ENCODE data around the gene MCM3AP. TPM values are rescaled to one million over a fixed set of nuclear protein-coding genes. Genes with fewer than 3 reads are reported as not detected.

Gene MCM3AP
- total and polyA plus RNA-seq, 9 of the 15 experiments (the other 6 are each of a cell fraction or from before 2014, with no cell fraction given): 6.5 to 179 (median 69.6) TPM

DNA sequence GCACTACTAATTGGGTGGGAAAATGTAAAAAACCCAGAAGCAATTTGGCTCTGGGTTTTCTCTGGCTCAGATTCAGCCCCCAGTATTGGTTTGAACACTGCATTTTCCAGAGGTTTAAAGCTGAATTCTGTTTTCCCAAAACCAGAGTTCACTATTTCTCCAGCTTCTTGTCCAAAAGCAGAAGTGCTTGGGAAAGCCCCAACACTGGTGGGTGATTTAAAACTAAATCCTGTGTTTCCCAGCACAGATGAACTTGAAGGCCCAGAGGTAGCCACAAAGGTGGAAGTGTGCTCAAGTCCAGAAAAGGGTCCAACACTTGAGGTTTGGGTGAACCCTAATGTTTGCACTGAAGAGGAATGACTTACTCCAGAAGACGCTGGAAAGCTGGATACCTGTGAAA lies 678 bp downstream of the MCM3AP start (continued):
- TF ChIP-seq, protein P1, sequence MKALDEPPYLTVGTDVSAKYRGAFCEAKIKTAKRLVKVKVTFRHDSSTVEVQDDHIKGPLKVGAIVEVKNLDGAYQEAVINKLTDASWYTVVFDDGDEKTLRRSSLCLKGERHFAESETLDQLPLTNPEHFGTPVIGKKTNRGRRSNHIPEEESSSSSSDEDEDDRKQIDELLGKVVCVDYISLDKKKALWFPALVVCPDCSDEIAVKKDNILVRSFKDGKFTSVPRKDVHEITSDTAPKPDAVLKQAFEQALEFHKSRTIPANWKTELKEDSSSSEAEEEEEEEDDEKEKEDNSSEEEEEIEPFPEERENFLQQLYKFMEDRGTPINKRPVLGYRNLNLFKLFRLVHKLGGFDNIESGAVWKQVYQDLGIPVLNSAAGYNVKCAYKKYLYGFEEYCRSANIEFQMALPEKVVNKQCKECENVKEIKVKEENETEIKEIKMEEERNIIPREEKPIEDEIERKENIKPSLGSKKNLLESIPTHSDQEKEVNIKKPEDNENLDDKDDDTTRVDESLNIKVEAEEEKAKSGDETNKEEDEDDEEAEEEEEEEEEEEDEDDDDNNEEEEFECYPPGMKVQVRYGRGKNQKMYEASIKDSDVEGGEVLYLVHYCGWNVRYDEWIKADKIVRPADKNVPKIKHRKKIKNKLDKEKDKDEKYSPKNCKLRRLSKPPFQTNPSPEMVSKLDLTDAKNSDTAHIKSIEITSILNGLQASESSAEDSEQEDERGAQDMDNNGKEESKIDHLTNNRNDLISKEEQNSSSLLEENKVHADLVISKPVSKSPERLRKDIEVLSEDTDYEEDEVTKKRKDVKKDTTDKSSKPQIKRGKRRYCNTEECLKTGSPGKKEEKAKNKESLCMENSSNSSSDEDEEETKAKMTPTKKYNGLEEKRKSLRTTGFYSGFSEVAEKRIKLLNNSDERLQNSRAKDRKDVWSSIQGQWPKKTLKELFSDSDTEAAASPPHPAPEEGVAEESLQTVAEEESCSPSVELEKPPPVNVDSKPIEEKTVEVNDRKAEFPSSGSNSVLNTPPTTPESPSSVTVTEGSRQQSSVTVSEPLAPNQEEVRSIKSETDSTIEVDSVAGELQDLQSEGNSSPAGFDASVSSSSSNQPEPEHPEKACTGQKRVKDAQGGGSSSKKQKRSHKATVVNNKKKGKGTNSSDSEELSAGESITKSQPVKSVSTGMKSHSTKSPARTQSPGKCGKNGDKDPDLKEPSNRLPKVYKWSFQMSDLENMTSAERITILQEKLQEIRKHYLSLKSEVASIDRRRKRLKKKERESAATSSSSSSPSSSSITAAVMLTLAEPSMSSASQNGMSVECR (CRISPR knock-in tag; IDR thresholded peaks at IDR 0.05): no peak
- no peak for TF ChIP-seq MAZ (CRISPR knock-in tag; conservative IDR thresholded peaks at IDR 0.05 in 1 of 2, IDR thresholded peaks at IDR 0.05 in 1 of 2)
- TF ChIP-seq, protein P2, sequence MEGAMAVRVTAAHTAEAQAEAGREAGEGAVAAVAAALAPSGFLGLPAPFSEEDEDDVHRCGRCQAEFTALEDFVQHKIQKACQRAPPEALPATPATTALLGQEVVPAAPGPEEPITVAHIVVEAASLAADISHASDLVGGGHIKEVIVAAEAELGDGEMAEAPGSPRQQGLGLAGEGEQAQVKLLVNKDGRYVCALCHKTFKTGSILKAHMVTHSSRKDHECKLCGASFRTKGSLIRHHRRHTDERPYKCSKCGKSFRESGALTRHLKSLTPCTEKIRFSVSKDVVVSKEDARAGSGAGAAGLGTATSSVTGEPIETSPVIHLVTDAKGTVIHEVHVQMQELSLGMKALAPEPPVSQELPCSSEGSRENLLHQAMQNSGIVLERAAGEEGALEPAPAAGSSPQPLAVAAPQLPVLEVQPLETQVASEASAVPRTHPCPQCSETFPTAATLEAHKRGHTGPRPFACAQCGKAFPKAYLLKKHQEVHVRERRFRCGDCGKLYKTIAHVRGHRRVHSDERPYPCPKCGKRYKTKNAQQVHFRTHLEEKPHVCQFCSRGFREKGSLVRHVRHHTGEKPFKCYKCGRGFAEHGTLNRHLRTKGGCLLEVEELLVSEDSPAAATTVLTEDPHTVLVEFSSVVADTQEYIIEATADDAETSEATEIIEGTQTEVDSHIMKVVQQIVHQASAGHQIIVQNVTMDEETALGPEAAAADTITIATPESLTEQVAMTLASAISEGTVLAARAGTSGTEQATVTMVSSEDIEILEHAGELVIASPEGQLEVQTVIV (CRISPR knock-in tag; IDR thresholded peaks at IDR 0.05; ENCODE audit: borderline replicate concordance): no peak

All from K562 (cell line).